Esophagus squamous epithelium (tissue), 5 donors: ENCODE measurements around the gene MRPS26. TPM values are rescaled to one million over a fixed set of nuclear protein-coding genes. Genes with fewer than 3 reads are reported as not detected.
"Not testable (repeated sequence)": the region's sequence is repeated elsewhere in the genome, so short reads cannot be mapped to it uniquely, and the experiment has no call there.

Source experiments
- DNase-seq: peaks from one replicate; lab custom pipeline; 2025; lab: John Stamatoyannopoulos, UW
- H3K27ac ChIP-seq, 4 donors: fragments of 200-600 bp; sonication (generic); one replicate each; pipeline ENCODE4 v1.5.1; 2016 to 2019; ENCODE audit warnings: mild to moderate bottlenecking in 1 of 4
- H3K27me3 ChIP-seq, 4 donors: fragments of 200-600 bp; sonication (generic); 1 replicate in 3 of 4; 2 replicates in 1 of 4; pipeline versions ENCODE4 v1.5.1 to v1.6.0; 2017 to 2021; ENCODE audit warnings: antibody characterized with exemption in 1 of 4
- H3K36me3 ChIP-seq, 3 donors: fragments of 200-600 bp; sonication (generic); one replicate each; pipeline ENCODE4 v1.5.1; 2016 to 2019
- H3K4me1 ChIP-seq, 3 donors: fragments of 200-600 bp; sonication (generic); one replicate each; pipeline ENCODE4 v1.5.1; 2017 to 2019
- H3K4me3 ChIP-seq, 4 donors: fragments of 200-600 bp; sonication (generic); 1 replicate in 3 of 4; 2 replicates in 1 of 4; pipeline ENCODE4 v1.5.1; 2016 to 2019; ENCODE audit warnings: mild to moderate bottlenecking in 2 of 4, moderate library complexity in 1 of 4
- H3K9me3 ChIP-seq, 3 donors: fragments of 200-600 bp; sonication (generic); one replicate each; pipeline ENCODE4 v1.5.1; 2016 to 2019
- CTCF ChIP-seq, 6 experiments: fragments of 450-650 bp in 4 of 6; fragments of 200-600 bp in 2 of 6; sonication (generic) in 2 of 6; IDR thresholded peaks; one replicate each; pipeline ENCODE4 v1.5.1; 2016 to 2019; ENCODE audit warnings: antibody characterized with exemption in 6 of 6, mild to moderate bottlenecking in 4 of 6, moderate library complexity in 4 of 6
- POLR2A ChIP-seq, 4 donors: fragments of 450-650 bp; IDR thresholded peaks; one replicate each; pipeline ENCODE4 v1.6.1; 2017; ENCODE audit warnings: antibody characterized with exemption in 4 of 4, mild to moderate bottlenecking in 4 of 4, moderate library complexity in 3 of 4
- WGBS, 2 donors: methylation state at CpG; one replicate each; pipeline ENCODE4 v1.1.5; 2018; 5-methylcytosine and 5-hydroxymethylcytosine counted together
- intact Hi-C: fragments of 100-400 bp; cut with DNase I; formaldehyde crosslinking; loops from one replicate; pipeline ENCODE4 v1.15.0; 2022
- total RNA-seq, 4 donors: library from RNA; depleted of rRNA; stranded (reverse); fragments of >200 nt; gene quantifications; one replicate each; pipeline ENCODE4 v1.1.0, GENCODE V29; 2016
- donor health status: DM: yes; HTN: yes; CAD: no.

Gene MRPS26
- total RNA-seq, 4 donors from 2014 or later = 39.5 to 60.7 (median 50.9) TPM

- DNase-seq = no peak
- H3K9me3 ChIP-seq = no peaks in the 10 kb centered on the region
- H3K4me1 ChIP-seq = peaks cover 0 to 15% (median 0%) of the 10 kb centered on the region in 3 donors
- no peak overlapping the region for H3K4me3 ChIP-seq
- peaks cover 25 to 81% (median 30%) of the 10 kb centered on the region in 3 donors for H3K36me3 ChIP-seq
- no peak overlapping the region for H3K27ac ChIP-seq
- intact Hi-C loops = no loop called here
- TF ChIP-seq POLR2A (IDR thresholded peaks at IDR 0.05) (no peak), CTCF (IDR thresholded peaks at IDR 0.05) (no peak)
- no peaks in the 10 kb centered on the region for H3K27me3 ChIP-seq
- WGBS, 2 donors = 94 to 97% methylated on average over 4 of the region's 4 CpGs
Measured at GRCh38 chr20:3021327-3021726, 24.5 kb upstream of the MRPS26 start.

GRCh38 chr20:3021777-3022176, 24.1 kb upstream of the MRPS26 start:
- Histone ChIP-seq H3K4me3 (no peak overlapping the region), H3K27ac (no peak overlapping the region), H3K36me3 (peaks cover 25 to 82% (median 35%) of the 10 kb centered on the region in 3 donors), H3K4me1 (peaks cover 0 to 15% (median 0%) of the 10 kb centered on the region in 3 donors), H3K9me3 (no peaks in the 10 kb centered on the region), H3K27me3 (no peaks in the 10 kb centered on the region)
- intact Hi-C loops = no loop called here
- 93 to 100% methylated on average over 2 to 4 of the region's 5 CpGs for WGBS, 2 donors
- DNase-seq = no peak
- TF ChIP-seq CTCF (IDR thresholded peaks at IDR 0.05) (no peak), POLR2A (IDR thresholded peaks at IDR 0.05) (no peak)

GRCh38 chr20:3022559-3023490, 23.0 kb upstream of the MRPS26 start:
- DNase-seq, H3K27me3 ChIP-seq, intact Hi-C loops, H3K9me3 ChIP-seq, H3K27ac ChIP-seq, H3K4me3 ChIP-seq: not testable (repeated sequence)
- WGBS, 2 donors = 49 to 57% methylated on average over 12 to 17 of the region's 20 CpGs
- H3K36me3 ChIP-seq = peaks cover 30 to 84% (median 39%) of the 10 kb centered on the region in 3 donors
- H3K4me1 ChIP-seq = peaks cover 0 to 15% (median 0%) of the 10 kb centered on the region in 3 donors

GRCh38 chr20:3027987-3028386, 17.9 kb upstream of the MRPS26 start:
- 75 to 79% methylated on average over 1 to 2 of the region's 2 CpGs for WGBS, 2 donors
- no peaks in the 10 kb centered on the region for H3K9me3 ChIP-seq

GRCh38 chr20:3031524-3032147, 14.2 kb upstream of the MRPS26 start:
- Histone ChIP-seq H3K27me3 (no peaks in the 10 kb centered on the region), H3K4me3 (no peak overlapping the region), H3K9me3 (no peaks in the 10 kb centered on the region), H3K27ac (no peak overlapping the region), H3K4me1 (no peaks in the 10 kb centered on the region), H3K36me3 (peaks cover 15 to 99% (median 31%) of the 10 kb centered on the region in 3 donors)
- 88 to 100% methylated on average over 3 of the region's 3 CpGs for WGBS, 2 donors
- intact Hi-C loops = no loop called here
- no peak for DNase-seq
- TF ChIP-seq CTCF (IDR thresholded peaks at IDR 0.05) = no peak
- no peak for TF ChIP-seq POLR2A (IDR thresholded peaks at IDR 0.05)

More at GRCh38 chr20:3027987-3028386, 17.9 kb upstream of the MRPS26 start:
- H3K4me3 ChIP-seq = no peak overlapping the region
- H3K27me3 ChIP-seq = no peaks in the 10 kb centered on the region
- TF ChIP-seq POLR2A (IDR thresholded peaks at IDR 0.05) (no peak), CTCF (IDR thresholded peaks at IDR 0.05) (no peak)
- intact Hi-C loops = no loop called here
- DNase-seq = no peak
- peaks cover 0 to 5% (median 0%) of the 10 kb centered on the region in 3 donors for H3K4me1 ChIP-seq
- H3K36me3 ChIP-seq = peaks cover 23 to 99% (median 45%) of the 10 kb centered on the region in 3 donors
- no peak overlapping the region for H3K27ac ChIP-seq
